Measurements from ENCODE around the gene ARNT2.

The ARNT2 gene

DNA sequence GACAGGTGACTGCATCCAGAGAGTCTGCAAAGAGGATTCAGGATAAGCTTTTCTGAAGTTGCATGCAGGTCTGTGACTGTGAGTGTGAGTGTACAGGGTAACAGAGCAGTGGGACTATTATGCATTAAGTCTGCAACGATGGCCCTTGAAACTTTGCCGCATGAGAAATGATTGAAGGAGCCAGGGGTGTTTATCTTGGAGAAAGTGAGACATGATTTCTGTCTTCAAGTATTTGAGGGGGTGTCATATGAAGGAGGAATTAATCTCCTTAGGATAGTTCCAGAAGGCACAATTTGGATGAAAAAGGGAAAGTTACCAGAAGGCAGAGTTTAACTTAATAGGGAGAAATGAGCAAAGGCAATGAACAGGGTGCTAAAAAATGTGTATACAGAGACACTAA, 119.6 kb downstream of the ARNT2 start:
- no peak for ATAC-seq
- TF ChIP-seq OSR1 (CRISPR knock-in tag; IDR thresholded peaks at IDR 0.05), result no peak
- TF ChIP-seq SNAI2 (CRISPR knock-in tag; IDR thresholded peaks at IDR 0.05), result no peak
- no peak for TF ChIP-seq ZFP30 (CRISPR knock-in tag; IDR thresholded peaks at IDR 0.05)
- TF ChIP-seq ESRRG (CRISPR knock-in tag; IDR thresholded peaks at IDR 0.05), result no peak
- TF ChIP-seq ARNTL (CRISPR knock-in tag; IDR thresholded peaks at IDR 0.05; ENCODE audit: borderline replicate concordance, low read depth), result no peak
- no peak for TF ChIP-seq RARB (CRISPR knock-in tag; IDR thresholded peaks at IDR 0.05)
- TF ChIP-seq, protein P1, sequence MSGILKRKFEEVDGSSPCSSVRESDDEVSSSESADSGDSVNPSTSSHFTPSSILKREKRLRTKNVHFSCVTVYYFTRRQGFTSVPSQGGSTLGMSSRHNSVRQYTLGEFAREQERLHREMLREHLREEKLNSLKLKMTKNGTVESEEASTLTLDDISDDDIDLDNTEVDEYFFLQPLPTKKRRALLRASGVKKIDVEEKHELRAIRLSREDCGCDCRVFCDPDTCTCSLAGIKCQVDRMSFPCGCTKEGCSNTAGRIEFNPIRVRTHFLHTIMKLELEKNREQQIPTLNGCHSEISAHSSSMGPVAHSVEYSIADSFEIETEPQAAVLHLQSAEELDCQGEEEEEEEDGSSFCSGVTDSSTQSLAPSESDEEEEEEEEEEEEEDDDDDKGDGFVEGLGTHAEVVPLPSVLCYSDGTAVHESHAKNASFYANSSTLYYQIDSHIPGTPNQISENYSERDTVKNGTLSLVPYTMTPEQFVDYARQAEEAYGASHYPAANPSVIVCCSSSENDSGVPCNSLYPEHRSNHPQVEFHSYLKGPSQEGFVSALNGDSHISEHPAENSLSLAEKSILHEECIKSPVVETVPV (CRISPR knock-in tag; IDR thresholded peaks at IDR 0.05), result no peak
- no peak for TF ChIP-seq BACH2 (CRISPR knock-in tag; IDR thresholded peaks at IDR 0.05; ENCODE audit: borderline replicate concordance)
- TF ChIP-seq TCF4 (CRISPR knock-in tag; IDR thresholded peaks at IDR 0.05; ENCODE audit: borderline replicate concordance), result no peak
- no peak for TF ChIP-seq CSDC2 (CRISPR knock-in tag; IDR thresholded peaks at IDR 0.05)
- TF ChIP-seq, protein P2, sequence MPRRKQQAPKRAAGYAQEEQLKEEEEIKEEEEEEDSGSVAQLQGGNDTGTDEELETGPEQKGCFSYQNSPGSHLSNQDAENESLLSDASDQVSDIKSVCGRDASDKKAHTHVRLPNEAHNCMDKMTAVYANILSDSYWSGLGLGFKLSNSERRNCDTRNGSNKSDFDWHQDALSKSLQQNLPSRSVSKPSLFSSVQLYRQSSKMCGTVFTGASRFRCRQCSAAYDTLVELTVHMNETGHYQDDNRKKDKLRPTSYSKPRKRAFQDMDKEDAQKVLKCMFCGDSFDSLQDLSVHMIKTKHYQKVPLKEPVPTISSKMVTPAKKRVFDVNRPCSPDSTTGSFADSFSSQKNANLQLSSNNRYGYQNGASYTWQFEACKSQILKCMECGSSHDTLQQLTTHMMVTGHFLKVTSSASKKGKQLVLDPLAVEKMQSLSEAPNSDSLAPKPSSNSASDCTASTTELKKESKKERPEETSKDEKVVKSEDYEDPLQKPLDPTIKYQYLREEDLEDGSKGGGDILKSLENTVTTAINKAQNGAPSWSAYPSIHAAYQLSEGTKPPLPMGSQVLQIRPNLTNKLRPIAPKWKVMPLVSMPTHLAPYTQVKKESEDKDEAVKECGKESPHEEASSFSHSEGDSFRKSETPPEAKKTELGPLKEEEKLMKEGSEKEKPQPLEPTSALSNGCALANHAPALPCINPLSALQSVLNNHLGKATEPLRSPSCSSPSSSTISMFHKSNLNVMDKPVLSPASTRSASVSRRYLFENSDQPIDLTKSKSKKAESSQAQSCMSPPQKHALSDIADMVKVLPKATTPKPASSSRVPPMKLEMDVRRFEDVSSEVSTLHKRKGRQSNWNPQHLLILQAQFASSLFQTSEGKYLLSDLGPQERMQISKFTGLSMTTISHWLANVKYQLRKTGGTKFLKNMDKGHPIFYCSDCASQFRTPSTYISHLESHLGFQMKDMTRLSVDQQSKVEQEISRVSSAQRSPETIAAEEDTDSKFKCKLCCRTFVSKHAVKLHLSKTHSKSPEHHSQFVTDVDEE (CRISPR knock-in tag; IDR thresholded peaks at IDR 0.05), result no peak
- TF ChIP-seq CREB5 (CRISPR knock-in tag; IDR thresholded peaks at IDR 0.05; ENCODE audit: low read depth), result no peak
- TF ChIP-seq, protein P3, sequence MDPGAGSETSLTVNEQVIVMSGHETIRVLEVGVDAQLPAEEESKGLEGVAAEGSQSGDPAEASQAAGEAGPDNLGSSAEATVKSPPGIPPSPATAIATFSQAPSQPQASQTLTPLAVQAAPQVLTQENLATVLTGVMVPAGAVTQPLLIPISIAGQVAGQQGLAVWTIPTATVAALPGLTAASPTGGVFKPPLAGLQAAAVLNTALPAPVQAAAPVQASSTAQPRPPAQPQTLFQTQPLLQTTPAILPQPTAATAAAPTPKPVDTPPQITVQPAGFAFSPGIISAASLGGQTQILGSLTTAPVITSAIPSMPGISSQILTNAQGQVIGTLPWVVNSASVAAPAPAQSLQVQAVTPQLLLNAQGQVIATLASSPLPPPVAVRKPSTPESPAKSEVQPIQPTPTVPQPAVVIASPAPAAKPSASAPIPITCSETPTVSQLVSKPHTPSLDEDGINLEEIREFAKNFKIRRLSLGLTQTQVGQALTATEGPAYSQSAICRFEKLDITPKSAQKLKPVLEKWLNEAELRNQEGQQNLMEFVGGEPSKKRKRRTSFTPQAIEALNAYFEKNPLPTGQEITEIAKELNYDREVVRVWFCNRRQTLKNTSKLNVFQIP (CRISPR knock-in tag; IDR thresholded peaks at IDR 0.05; ENCODE audit: borderline replicate concordance, low read depth), result no peak
- TF ChIP-seq TOX (CRISPR knock-in tag; IDR thresholded peaks at IDR 0.05; ENCODE audit: borderline replicate concordance), result no peak
- TF ChIP-seq, protein P4, sequence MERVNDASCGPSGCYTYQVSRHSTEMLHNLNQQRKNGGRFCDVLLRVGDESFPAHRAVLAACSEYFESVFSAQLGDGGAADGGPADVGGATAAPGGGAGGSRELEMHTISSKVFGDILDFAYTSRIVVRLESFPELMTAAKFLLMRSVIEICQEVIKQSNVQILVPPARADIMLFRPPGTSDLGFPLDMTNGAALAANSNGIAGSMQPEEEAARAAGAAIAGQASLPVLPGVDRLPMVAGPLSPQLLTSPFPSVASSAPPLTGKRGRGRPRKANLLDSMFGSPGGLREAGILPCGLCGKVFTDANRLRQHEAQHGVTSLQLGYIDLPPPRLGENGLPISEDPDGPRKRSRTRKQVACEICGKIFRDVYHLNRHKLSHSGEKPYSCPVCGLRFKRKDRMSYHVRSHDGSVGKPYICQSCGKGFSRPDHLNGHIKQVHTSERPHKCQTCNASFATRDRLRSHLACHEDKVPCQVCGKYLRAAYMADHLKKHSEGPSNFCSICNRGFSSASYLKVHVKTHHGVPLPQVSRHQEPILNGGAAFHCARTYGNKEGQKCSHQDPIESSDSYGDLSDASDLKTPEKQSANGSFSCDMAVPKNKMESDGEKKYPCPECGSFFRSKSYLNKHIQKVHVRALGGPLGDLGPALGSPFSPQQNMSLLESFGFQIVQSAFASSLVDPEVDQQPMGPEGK (CRISPR knock-in tag; IDR thresholded peaks at IDR 0.05; ENCODE audit: borderline replicate concordance), result no peak
- no peak for TF ChIP-seq ZNF8 (CRISPR knock-in tag; IDR thresholded peaks at IDR 0.05)

DNA sequence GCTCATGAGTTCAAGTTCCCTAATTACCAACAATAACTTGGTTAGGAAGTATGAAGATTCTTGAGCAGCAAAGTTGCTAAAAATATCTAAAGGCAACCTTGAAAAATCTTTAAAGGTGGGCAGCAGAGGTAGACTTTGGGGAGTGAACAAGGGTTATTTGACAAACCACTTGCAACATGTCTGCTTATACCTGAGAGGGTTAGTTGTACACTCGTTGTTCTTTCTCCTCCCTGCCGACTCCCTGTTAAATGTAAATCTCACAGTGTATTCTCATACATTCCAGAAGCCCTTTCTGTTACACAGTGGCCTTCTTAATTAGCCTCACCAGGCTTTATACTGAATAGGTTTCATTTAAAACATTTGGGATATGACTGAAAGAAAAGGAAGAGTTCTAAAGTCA, 121.7 kb downstream of the ARNT2 start:
- TF ChIP-seq, protein P2 (CRISPR knock-in tag; IDR thresholded peaks at IDR 0.05), result no peak

GRCh38 chr15:80526556-80527340, 122.6 kb downstream of the ARNT2 start:
- ATAC-seq, result no peak
- no peak for TF ChIP-seq OSR1 (CRISPR knock-in tag; IDR thresholded peaks at IDR 0.05)
- no peak for TF ChIP-seq ZC3H10 (CRISPR knock-in tag; IDR thresholded peaks at IDR 0.05)
- TF ChIP-seq ZFP30 (CRISPR knock-in tag; IDR thresholded peaks at IDR 0.05), result no peak
- TF ChIP-seq TCF4 (CRISPR knock-in tag; IDR thresholded peaks at IDR 0.05; ENCODE audit: borderline replicate concordance), result no peak
- TF ChIP-seq, protein P1 (CRISPR knock-in tag; IDR thresholded peaks at IDR 0.05), result no peak
- TF ChIP-seq ESRRG (CRISPR knock-in tag; IDR thresholded peaks at IDR 0.05), result no peak
- TF ChIP-seq ZNF70 (CRISPR knock-in tag; IDR thresholded peaks at IDR 0.05), result no peak
- TF ChIP-seq, protein P4 (CRISPR knock-in tag; IDR thresholded peaks at IDR 0.05; ENCODE audit: borderline replicate concordance), result no peak
- no peak for TF ChIP-seq ZFP3 (CRISPR knock-in tag; IDR thresholded peaks at IDR 0.05)

More for the DNA sequence above, 121.7 kb downstream of the ARNT2 start:
- ATAC-seq, result no peak
